Stimulated activated CD4-positive, alpha-beta T cell treated with anti-CD3 and anti-CD28 coated beads, Interleukin-12 subunit alpha, Interleukin-12 subunit beta, amount 100 ng/mL, for 4 hours (primary cell): ENCODE results near the gene CD244.

Experiments used
- DNase-seq: peaks from one replicate; pipeline ENCODE4 v3.0.0-alpha.2; 2020

CD244 gene

GRCh38 chr1:160844447-160845232 is 18.0 kb downstream of the CD244 start:
- no peak for DNase-seq

GRCh38 chr1:160841079-160841478 is 21.6 kb downstream of the CD244 start:
- no peak for DNase-seq

- DNase-seq = no peak
Observed at GRCh38 chr1:160839746-160840145, 22.9 kb downstream of the CD244 start.

GRCh38 chr1:160838888-160839287 is 23.8 kb downstream of the CD244 start:
- no peak for DNase-seq

- DNase-seq = peak; percentile 58
Observed at GRCh38 chr1:160837558-160838205, 25.0 kb downstream of the CD244 start.

GRCh38 chr1:160836981-160837557 is 25.6 kb downstream of the CD244 start:
- no peak for DNase-seq

GRCh38 chr1:160836561-160836960 is 26.1 kb downstream of the CD244 start:
- DNase-seq = no peak

- DNase-seq = no peak
Observed at GRCh38 chr1:160835751-160836150, 26.9 kb downstream of the CD244 start.

- DNase-seq = peak; percentile 18
Observed at GRCh38 chr1:160834945-160835565, 27.6 kb downstream of the CD244 start.

GRCh38 chr1:160830321-160831153 is 32.1 kb downstream of the CD244 start:
- DNase-seq = peak; percentile 75

GRCh38 chr1:160829766-160830165 is 32.9 kb downstream of the CD244 start:
- no peak for DNase-seq

- no peak for DNase-seq
Observed at GRCh38 chr1:160827418-160827817, 35.3 kb downstream of the CD244 start.

GRCh38 chr1:160826546-160826945 is 36.1 kb downstream of the CD244 start:
- no peak for DNase-seq

- no peak for DNase-seq
Observed at GRCh38 chr1:160823296-160823695, 39.4 kb downstream of the CD244 start.

GRCh38 chr1:160821627-160822026 is 41.1 kb downstream of the CD244 start:
- DNase-seq = no peak

GRCh38 chr1:160819186-160819585 is 43.5 kb downstream of the CD244 start:
- DNase-seq = no peak

GRCh38 chr1:160818207-160818937 is 44.3 kb downstream of the CD244 start:
- no peak for DNase-seq

GRCh38 chr1:160814856-160815255 is 47.8 kb downstream of the CD244 start:
- DNase-seq = no peak

- DNase-seq = no peak
Observed at GRCh38 chr1:160814316-160814715, 48.4 kb downstream of the CD244 start.

- no peak for DNase-seq
Observed at GRCh38 chr1:160813215-160813614, 49.5 kb downstream of the CD244 start.

GRCh38 chr1:160811147-160811546 is 51.5 kb downstream of the CD244 start:
- DNase-seq = no peak

- DNase-seq = no peak
Observed at GRCh38 chr1:160810486-160810885, 52.2 kb downstream of the CD244 start.
